K562 (cell line): ENCODE results near the gene EXOC3L2. TPM values are rescaled to one million over a fixed set of nuclear protein-coding genes. Genes with fewer than 3 reads are reported as not detected.

Source experiments
- ATAC-seq: fragments of 200-7000 bp; cut with Tn5 transposase; 3 replicates; pipeline ENCODE4 v1.9.1; 2020; ENCODE audit warnings: moderate library complexity
- BruUV-seq: library from RNA; stranded (reverse); fragments of 400-500 nt; replicated peaks from 2 replicates; lab custom pipeline; 2021; lab: Mats Ljungman, UMichigan
- CTCF ChIA-PET: fragments of 300-600 bp; formaldehyde crosslinking; extraction: SDS; loops from one replicate; lab custom pipeline; 2021; ENCODE audit warnings: low intra/inter-chr PET ratio; lab: Yijun Ruan, JAX
- POLR2A ChIA-PET: fragments of 300-600, 350-650 bp; sonication (Branson Sonifier 250); formaldehyde crosslinking; extraction: SDS; loops from one replicate; lab custom pipeline; 2021; ENCODE audit warnings: antibody characterized with exemption, inconsistent platforms; lab: Yijun Ruan, JAX
- DNase-seq, 4 experiments: peaks; one replicate each; pipeline versions ENCODE4 v3.0.0 to v3.0.0-alpha.2; 2011 to 2018; ENCODE audit warnings: low spot score in 3 of 4, mixed read lengths in 3 of 4; ENCODE audit errors: extremely low read depth in 1 of 4
- FAIRE-seq: peaks from 2 replicates; lab custom pipeline; 2011; peaks lifted over from hg19 to GRCh38; lab: Jason Lieb, UNC
- H2AFZ ChIP-seq: 2 replicates; pipeline ENCODE4 v1.6.0; 2011; ENCODE audit warnings: low read depth, low read length, control low read depth, inconsistent platforms
- H3K27ac ChIP-seq: fragments of 200-600 bp; 3 replicates; pipeline ENCODE4 v1.8.0; 2011; ENCODE audit warnings: low read depth, mild to moderate bottlenecking, control low read depth, inconsistent platforms, low read length, moderate library complexity, mixed read lengths; ENCODE audit errors: extremely low read depth
- H3K27me3 ChIP-seq, 2 experiments: fragments of 300-600 bp in 1 of 2; 2 replicates in 1 of 2; 3 replicates in 1 of 2; pipeline versions ENCODE4 v1.6.0 to v1.8.0; 2011; ENCODE audit warnings: inconsistent platforms in 2 of 2, low read length in 2 of 2, mild to moderate bottlenecking in 1 of 2, mixed read lengths in 1 of 2, moderate library complexity in 1 of 2; ENCODE audit not compliant: control insufficient read depth in 2 of 2, insufficient read depth in 2 of 2
- H3K36me3 ChIP-seq: fragments of 300-600 bp; 3 replicates; pipeline ENCODE4 v1.8.0; 2011; ENCODE audit warnings: mild to moderate bottlenecking, low read length, inconsistent platforms; ENCODE audit not compliant: control insufficient read depth, insufficient read depth
- H3K4me1 ChIP-seq, 2 experiments: fragments of 200-600 bp in 1 of 2; replicated peaks in 1 of 2; 2 replicates in 1 of 2; 3 replicates in 1 of 2; pipeline versions ENCODE4 v1.5.1 to v1.8.0; 2011; ENCODE audit warnings: inconsistent platforms in 2 of 2, low read length in 2 of 2, mild to moderate bottlenecking in 1 of 2, mixed read lengths in 1 of 2, moderate library complexity in 1 of 2; ENCODE audit not compliant: control insufficient read depth in 2 of 2, insufficient read depth in 2 of 2
- H3K4me2 ChIP-seq: 2 replicates; pipeline ENCODE4 v1.6.1; 2011; ENCODE audit warnings: low read length, control low read depth, inconsistent platforms, mixed read lengths; ENCODE audit not compliant: insufficient read depth
- H3K4me3 ChIP-seq: fragments of 200-600 bp; sonication (generic), shearing (Covaris generic); 2 replicates; pipeline ENCODE4 v1.5.1; 2016; ENCODE audit warnings: control low read depth, inconsistent platforms
- H3K79me2 ChIP-seq: fragments of 200-600 bp; 3 replicates; pipeline ENCODE4 v1.8.0; 2011; ENCODE audit warnings: low read length, inconsistent platforms; ENCODE audit not compliant: control insufficient read depth, insufficient read depth
- H3K9ac ChIP-seq, 2 experiments: 2 replicates each; pipeline versions ENCODE4 v1.6.0 to v1.6.1; 2011; ENCODE audit warnings: low read depth in 2 of 2, low read length in 2 of 2, control low read depth in 1 of 2, inconsistent platforms in 1 of 2, mild to moderate bottlenecking in 1 of 2, mixed read lengths in 1 of 2; ENCODE audit not compliant: insufficient read depth in 1 of 2
- H3K9me1 ChIP-seq: one replicate; pipeline ENCODE4 v1.6.0; 2011; ENCODE audit warnings: inconsistent platforms, mild to moderate bottlenecking, low read length, moderate library complexity; ENCODE audit not compliant: control insufficient read depth, insufficient read depth
- H3K9me3 ChIP-seq: replicated peaks from 2 replicates; pipeline ENCODE4 v1.5.1; 2011; ENCODE audit warnings: low read depth, low read length, inconsistent platforms; ENCODE audit not compliant: control insufficient read depth, insufficient read depth
- H4K20me1 ChIP-seq: replicated peaks from 2 replicates; pipeline ENCODE4 v1.6.1; 2011; ENCODE audit warnings: low read length, inconsistent platforms, mixed read lengths; ENCODE audit not compliant: control insufficient read depth, insufficient read depth
- HEY1 ChIP-seq: fragments of 250-450 bp; sonication (Bioruptor Pico); IDR thresholded peaks from 2 replicates; pipeline ENCODE4 v1.5.0; 2020; ENCODE audit warnings: mild to moderate bottlenecking, moderate library complexity, borderline replicate concordance
- NFIC ChIP-seq: fragments of 450-650 bp; IDR thresholded peaks from 2 replicates; pipeline ENCODE4 v1.6.1; 2017; ENCODE audit warnings: mild to moderate bottlenecking, inconsistent platforms
- RAD21 ChIP-seq, 2 experiments: fragments of 250-450 bp in 1 of 2; fragments of 450-650 bp in 1 of 2; sonication (Bioruptor Pico) in 1 of 2; formaldehyde crosslinking in 1 of 2; IDR thresholded peaks in 1 of 2; conservative IDR thresholded peaks in 1 of 2; 2 replicates each; pipeline versions ENCODE4 v1.4.0 to v1.8.0; 2020 to 2022; ENCODE audit warnings: mild to moderate bottlenecking in 2 of 2, moderate library complexity in 1 of 2
- U2AF2 ChIP-seq: fragments of 200-400 bp; formaldehyde crosslinking; optimal IDR thresholded peaks from 2 replicates; pipeline ENCODE3; 2017; ENCODE audit warnings: low read depth, mild to moderate bottlenecking, low read length
- ZBTB7A ChIP-seq: IDR thresholded peaks from 2 replicates; pipeline ENCODE4 v1.6.1; 2011; ENCODE audit warnings: low read depth, mild to moderate bottlenecking, low read length, moderate library complexity, borderline replicate concordance; ENCODE audit not compliant: control insufficient read depth
- ZNF764 ChIP-seq: fragments of 250-450 bp; sonication (Bioruptor Pico); IDR thresholded peaks from 2 replicates; pipeline ENCODE4 v1.4.0; 2020; ENCODE audit warnings: low read depth, mild to moderate bottlenecking, moderate library complexity
- WGBS: fragments of 100-300 bp; shearing (Covaris generic); methylation state at CpG from one replicate; pipeline ENCODE4 v1.1.6; 2016; ENCODE audit warnings: low coverage, mixed read lengths; ENCODE audit not compliant: insufficient coverage; ENCODE audit errors: missing lambda C conversion rate; 5-methylcytosine and 5-hydroxymethylcytosine counted together
- in situ Hi-C: fragments of 300-500 bp; cut with MboI; formaldehyde crosslinking; loops from 4 replicates; pipeline ENCODE4 v1.15.0; 2018; ENCODE audit warnings: inconsistent platforms, mixed read lengths
- intact Hi-C: fragments of 100-400 bp; cut with micrococcal nuclease; formaldehyde crosslinking; loops from 2 replicates; pipeline ENCODE4 v1.14.2; 2022
- polyA plus RNA-seq, 8 experiments: library from polyadenylated mRNA; depleted of rRNA in 4 of 8; stranded (reverse) in 5 of 8; unstranded in 3 of 8; fragments of >200 nt; fragmentation: Nextera tagmentation in 2 of 8; fragmentation: Illumina TruSeq in 1 of 8; extraction: Ambion mirVana in 2 of 8; extraction: Trizol in 1 of 8; gene quantifications; 2 replicates each; pipeline versions ENCODE4 v1.2.1 to v1.2.3, GENCODE V29; 2011 to 2014; ENCODE audit warnings: inconsistent platforms in 1 of 8, missing spikeins in 1 of 8
- total RNA-seq, 7 experiments: library from RNA; depleted of rRNA in 6 of 7; stranded (reverse); fragments of >200 nt in 6 of 7; fragmentation: Illumina TruSeq in 2 of 7; extraction: Trizol in 2 of 7; gene quantifications; 2 replicates each; pipeline versions ENCODE4 v1.2.1 to v1.2.3, GENCODE V29; 2011 to 2021; ENCODE audit warnings: low replicate concordance in 1 of 7

Gene EXOC3L2
- total and polyA plus RNA-seq, 9 of the 15 experiments (the other 6 are each of a cell fraction or from before 2014, with no cell fraction given), result 0.31 to 19.0 (median 2.4) TPM

DNA sequence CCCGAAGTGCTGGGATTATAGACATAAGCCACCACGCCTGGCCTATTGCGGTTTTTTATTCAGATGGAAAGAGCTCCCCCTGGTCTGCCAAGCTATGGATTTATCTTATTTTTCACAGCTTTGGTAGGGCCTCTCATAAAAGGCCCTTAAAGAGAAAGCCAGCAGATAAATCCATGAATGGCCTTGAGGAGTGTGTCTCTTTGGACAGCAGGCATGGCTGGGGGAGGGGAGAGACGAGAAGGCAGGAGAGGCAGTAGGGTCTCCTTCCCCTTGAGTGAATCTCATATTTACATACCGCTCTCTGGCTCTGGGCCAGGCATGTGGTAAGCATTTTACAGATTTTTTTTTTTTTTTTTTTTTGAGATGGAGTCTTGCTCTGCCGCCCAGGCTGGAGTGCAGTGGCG lies 31.1 kb upstream of the EXOC3L2 start:
- FAIRE-seq (no peak), ATAC-seq (peak; percentile 13; the same call in 1 of the 3 replicates), DNase-seq (peak in 1 of 4 experiments; percentile 48)
- Histone ChIP-seq H3K79me2 (no peaks in the 10 kb centered on the region), H3K4me3 (no peak overlapping the region), H3K27me3 (no peaks in the 10 kb centered on the region), H3K4me2 (no peak overlapping the region), H2AFZ (no peak overlapping the region), H3K27ac (no peak overlapping the region; the same call in 2 of the 3 replicates), H3K9ac (no peak overlapping the region), H4K20me1 (no peaks in the 10 kb centered on the region), H3K36me3 (peaks cover 51% of the 10 kb centered on the region), H3K9me1 (no peaks in the 10 kb centered on the region), H3K4me1 (peaks cover 17 to 31% of the 10 kb centered on the region in 2 experiments; a peak in 4 of 5 replicates), H3K9me3 (no peaks in the 10 kb centered on the region)
- WGBS, result 44% methylated on average over 5 of the region's 7 CpGs
- CTCF ChIA-PET, result no interaction called here
- BruUV-seq, result no TSS peak
- POLR2A ChIA-PET, result interaction anchor here (0.5 to 2.3 kb wide), 5 partner anchors 9 to 32 kb away, joined by 3 to 5 read pairs (median 4); no protein-coding TSS in a partner anchor
- intact Hi-C loops (no loop called here), in situ Hi-C loops (no loop called here)
- TF ChIP-seq ZNF764 (CRISPR knock-in tag), result no peak
- no peak for TF ChIP-seq HEY1 (CRISPR knock-in tag)
- TF ChIP-seq RAD21 (CRISPR knock-in tag; conservative IDR thresholded peaks at IDR 0.05 in 1 of 2, IDR thresholded peaks at IDR 0.05 in 1 of 2), result no peak
- peak; percentile 86 for TF ChIP-seq NFIC
- TF ChIP-seq ZBTB7A, result peak; percentile 24; the same call in 1 of the 2 replicates
- TF ChIP-seq U2AF2, result no peak
